ENCODE data around the gene ST3GAL4. TPM values are rescaled to one million over a fixed set of nuclear protein-coding genes. Genes with fewer than 3 reads are reported as not detected.

Gene ST3GAL4
- total RNA-seq, 2 donors from 2014 or later: 27.7 to 98.0 TPM

GRCh38 chr11:126336138-126336541 is 19.3 kb upstream of the ST3GAL4 start:
- H3K4me1 ChIP-seq (ENCODE audit: control insufficient read depth in 1 of 2, low read depth in 2 of 2): no peaks in the 10 kb centered on the region
- TF ChIP-seq, protein P1, sequence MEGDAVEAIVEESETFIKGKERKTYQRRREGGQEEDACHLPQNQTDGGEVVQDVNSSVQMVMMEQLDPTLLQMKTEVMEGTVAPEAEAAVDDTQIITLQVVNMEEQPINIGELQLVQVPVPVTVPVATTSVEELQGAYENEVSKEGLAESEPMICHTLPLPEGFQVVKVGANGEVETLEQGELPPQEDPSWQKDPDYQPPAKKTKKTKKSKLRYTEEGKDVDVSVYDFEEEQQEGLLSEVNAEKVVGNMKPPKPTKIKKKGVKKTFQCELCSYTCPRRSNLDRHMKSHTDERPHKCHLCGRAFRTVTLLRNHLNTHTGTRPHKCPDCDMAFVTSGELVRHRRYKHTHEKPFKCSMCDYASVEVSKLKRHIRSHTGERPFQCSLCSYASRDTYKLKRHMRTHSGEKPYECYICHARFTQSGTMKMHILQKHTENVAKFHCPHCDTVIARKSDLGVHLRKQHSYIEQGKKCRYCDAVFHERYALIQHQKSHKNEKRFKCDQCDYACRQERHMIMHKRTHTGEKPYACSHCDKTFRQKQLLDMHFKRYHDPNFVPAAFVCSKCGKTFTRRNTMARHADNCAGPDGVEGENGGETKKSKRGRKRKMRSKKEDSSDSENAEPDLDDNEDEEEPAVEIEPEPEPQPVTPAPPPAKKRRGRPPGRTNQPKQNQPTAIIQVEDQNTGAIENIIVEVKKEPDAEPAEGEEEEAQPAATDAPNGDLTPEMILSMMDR (IDR thresholded peaks at IDR 0.05): no peak
- no peak overlapping the region for H3K27ac ChIP-seq
- no peak overlapping the region for H3K4me3 ChIP-seq
- H3K36me3 ChIP-seq: peaks cover 4% of the 10 kb centered on the region
- H3K9me3 ChIP-seq: no peaks in the 10 kb centered on the region
- ATAC-seq (ENCODE audit: insufficient number of reproducible peaks, low FRiP score, low read depth): no peak
- no peaks in the 10 kb centered on the region for H3K27me3 ChIP-seq (replicated peaks; ENCODE audit: insufficient read depth)
- no peak for DNase-seq (ENCODE audit: low spot score)

- DNase-seq (ENCODE audit: low spot score) (no peak), ATAC-seq (ENCODE audit: insufficient number of reproducible peaks, low FRiP score, low read depth) (no peak)
- no peaks in the 10 kb centered on the region for H3K4me1 ChIP-seq (ENCODE audit: control insufficient read depth in 1 of 2, low read depth in 2 of 2)
Measured at GRCh38 chr11:126336671-126337101, 18.8 kb upstream of the ST3GAL4 start.

DNA sequence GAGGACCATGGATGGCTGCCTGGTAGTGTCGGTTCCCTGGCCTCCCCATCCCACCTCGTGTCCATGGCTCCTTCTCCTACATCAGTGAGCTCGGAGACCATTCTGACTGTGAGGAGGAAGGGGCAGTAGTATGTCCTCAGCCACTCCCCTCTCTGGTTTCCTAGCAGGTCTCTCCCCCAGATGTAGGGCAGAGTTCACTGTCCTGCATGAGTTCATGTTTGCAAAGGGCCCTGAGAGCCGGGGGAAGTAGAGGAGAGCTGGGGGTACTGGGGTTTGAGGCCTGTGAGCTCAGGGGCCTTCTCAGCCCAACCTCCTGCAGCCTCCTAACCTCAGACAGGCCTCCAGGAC is 18.4 kb upstream of the ST3GAL4 start:
- Histone ChIP-seq H3K4me1 (ENCODE audit: control insufficient read depth in 1 of 2, low read depth in 2 of 2) (no peaks in the 10 kb centered on the region), H3K27ac (no peak overlapping the region)
- DNase-seq (ENCODE audit: low spot score): no peak

More at GRCh38 chr11:126336671-126337101, 18.8 kb upstream of the ST3GAL4 start:
- Histone ChIP-seq H3K4me3 (no peak overlapping the region), H3K36me3 (peaks cover 4% of the 10 kb centered on the region), H3K27ac (no peak overlapping the region), H3K9me3 (no peaks in the 10 kb centered on the region), H3K27me3 (replicated peaks; ENCODE audit: insufficient read depth) (no peaks in the 10 kb centered on the region)
- TF ChIP-seq, protein P1 (IDR thresholded peaks at IDR 0.05): no peak

DNA sequence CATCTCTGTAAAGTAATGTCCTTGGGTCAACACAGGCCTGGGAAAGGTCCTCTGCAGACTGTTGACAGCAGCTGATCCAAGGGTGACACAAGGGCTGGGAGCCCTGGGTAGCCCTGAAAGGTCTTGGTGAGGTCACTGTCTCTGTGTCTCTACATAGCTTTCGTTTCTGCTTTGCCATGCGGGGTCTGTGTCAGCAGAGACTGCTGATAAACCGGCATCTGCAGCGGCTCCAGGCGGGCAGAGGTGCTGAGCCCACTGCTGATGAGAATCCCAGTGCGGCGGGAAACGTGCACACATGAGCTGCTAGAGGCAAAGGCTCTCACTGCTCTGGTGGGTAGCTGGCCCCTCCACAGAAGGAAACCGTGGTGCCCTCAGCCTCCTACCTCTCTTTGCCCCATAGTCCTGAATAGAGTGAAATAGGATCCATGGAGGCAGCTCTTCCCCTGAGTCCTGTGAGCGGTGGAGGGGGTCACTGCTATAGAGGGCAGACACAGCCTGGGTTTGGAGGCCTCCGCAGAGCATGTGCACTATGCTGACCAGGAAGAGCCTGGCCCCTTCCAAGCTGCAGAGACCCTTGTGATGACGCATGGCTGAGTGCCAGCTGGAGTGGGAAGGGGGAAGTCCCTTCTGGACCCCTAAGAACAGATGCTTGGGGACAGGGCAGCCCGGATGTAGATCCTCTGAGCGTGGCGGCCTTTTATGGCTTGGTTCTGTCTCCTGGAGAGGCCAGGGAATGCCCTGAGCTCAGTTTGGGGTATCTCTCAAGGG is 17.8 kb upstream of the ST3GAL4 start:
- no peak overlapping the region for H3K27ac ChIP-seq
- H3K4me1 ChIP-seq (ENCODE audit: control insufficient read depth in 1 of 2, low read depth in 2 of 2): no peaks in the 10 kb centered on the region
- TF ChIP-seq, protein P1 (IDR thresholded peaks at IDR 0.05): no peak
- ATAC-seq (ENCODE audit: insufficient number of reproducible peaks, low FRiP score, low read depth) (no peak), DNase-seq (ENCODE audit: low spot score) (no peak)
- no peak overlapping the region for H3K4me3 ChIP-seq
- H3K9me3 ChIP-seq: no peaks in the 10 kb centered on the region
- H3K27me3 ChIP-seq (replicated peaks; ENCODE audit: insufficient read depth): no peaks in the 10 kb centered on the region
- peaks cover 4% of the 10 kb centered on the region for H3K36me3 ChIP-seq

More for the DNA sequence above, 18.4 kb upstream of the ST3GAL4 start:
- ATAC-seq (ENCODE audit: insufficient number of reproducible peaks, low FRiP score, low read depth): no peak
- no peaks in the 10 kb centered on the region for H3K9me3 ChIP-seq
- H3K27me3 ChIP-seq (replicated peaks; ENCODE audit: insufficient read depth): no peaks in the 10 kb centered on the region
- peaks cover 4% of the 10 kb centered on the region for H3K36me3 ChIP-seq
- TF ChIP-seq, protein P1 (IDR thresholded peaks at IDR 0.05): no peak
- no peak overlapping the region for H3K4me3 ChIP-seq

GRCh38 chr11:126338346-126339055 is 17.0 kb upstream of the ST3GAL4 start:
- TF ChIP-seq, protein P1 (IDR thresholded peaks at IDR 0.05): no peak
- H3K4me3 ChIP-seq: no peak overlapping the region
- no peak for DNase-seq (ENCODE audit: low spot score)

More at GRCh38 chr11:126338346-126339055, 17.0 kb upstream of the ST3GAL4 start:
- no peak for ATAC-seq (ENCODE audit: insufficient number of reproducible peaks, low FRiP score, low read depth)
- H3K27me3 ChIP-seq (replicated peaks; ENCODE audit: insufficient read depth): no peaks in the 10 kb centered on the region
- H3K27ac ChIP-seq: no peak overlapping the region
- no peaks in the 10 kb centered on the region for H3K9me3 ChIP-seq
- no peaks in the 10 kb centered on the region for H3K36me3 ChIP-seq
- H3K4me1 ChIP-seq (ENCODE audit: control insufficient read depth in 1 of 2, low read depth in 2 of 2): no peaks in the 10 kb centered on the region
